CD4-positive, CD25-positive, alpha-beta regulatory T cell (primary cell): ENCODE measurements around the gene NOS1. TPM values are rescaled to one million over a fixed set of nuclear protein-coding genes. Genes with fewer than 3 reads are reported as not detected.
"Not testable (repeated sequence)": the region's sequence is repeated elsewhere in the genome, so short reads cannot be mapped to it uniquely, and the experiment has no call there.

ENCODE experiments used
- ATAC-seq, 2 donors: fragments of 150-1000 bp; cut with Tn5 transposase; one replicate each; pipeline ENCODE4 v1.10.0; 2021; ENCODE audit warnings: low read depth in 2 of 2, moderate number of reproducible peaks in 2 of 2, moderate library complexity in 1 of 2
- DNase-seq, 3 donors: peaks; one replicate each; pipeline versions ENCODE4 v3.0.0 to v3.0.0-alpha.2; 2012 to 2022; ENCODE audit warnings: mixed read lengths in 1 of 3
- H3K27ac ChIP-seq: one replicate; pipeline ENCODE4 v1.7.0; 2013; ENCODE audit warnings: mild to moderate bottlenecking, low read length; ENCODE audit not compliant: insufficient read depth, poor library complexity, severe bottlenecking
- H3K27me3 ChIP-seq: one replicate; pipeline ENCODE4 v1.7.0; 2013; ENCODE audit warnings: low read length; ENCODE audit not compliant: control insufficient read depth, insufficient read depth
- H3K36me3 ChIP-seq: one replicate; pipeline ENCODE4 v1.7.0; 2013; ENCODE audit warnings: mild to moderate bottlenecking, low read length, moderate library complexity; ENCODE audit not compliant: control insufficient read depth, insufficient read depth
- H3K4me1 ChIP-seq: 2 replicates; pipeline ENCODE4 v1.7.0; 2013; ENCODE audit warnings: mild to moderate bottlenecking, low read length; ENCODE audit not compliant: insufficient read depth, control insufficient read depth, poor library complexity, severe bottlenecking
- H3K4me3 ChIP-seq: one replicate; pipeline ENCODE4 v1.7.0; 2013; ENCODE audit warnings: low read depth, mild to moderate bottlenecking, low read length, moderate library complexity
- H3K9me3 ChIP-seq, 2 experiments: 1 replicate in 1 of 2; 2 replicates in 1 of 2; pipeline ENCODE4 v1.7.0; 2013; ENCODE audit warnings: low read length in 2 of 2, mild to moderate bottlenecking in 1 of 2, moderate library complexity in 1 of 2; ENCODE audit not compliant: control insufficient read depth in 2 of 2
- H3K27ac Mint-ChIP-seq, 3 donors: one replicate each; pipeline ENCODE4 v1.8.0; 2020 to 2022; ENCODE audit warnings: mild to moderate bottlenecking in 3 of 3, mixed read lengths in 3 of 3, moderate library complexity in 2 of 3
- H3K27me3 Mint-ChIP-seq: one replicate; pipeline ENCODE4 v1.8.0; 2022; ENCODE audit warnings: mild to moderate bottlenecking, mixed read lengths
- H3K36me3 Mint-ChIP-seq: one replicate; pipeline ENCODE4 v1.8.0; 2020; ENCODE audit warnings: mixed read lengths
- H3K4me1 Mint-ChIP-seq, 4 donors: one replicate each; pipeline ENCODE4 v1.8.0; 2020 to 2022; ENCODE audit warnings: mixed read lengths in 4 of 4, mild to moderate bottlenecking in 1 of 4
- H3K4me3 Mint-ChIP-seq, 4 donors: one replicate each; pipeline ENCODE4 v1.8.0; 2020 to 2022; ENCODE audit warnings: mild to moderate bottlenecking in 4 of 4, mixed read lengths in 4 of 4, moderate library complexity in 3 of 4
- H3K9me3 Mint-ChIP-seq, 7 donors: one replicate each; pipeline ENCODE4 v1.8.0; 2020 to 2022; ENCODE audit warnings: mixed read lengths in 7 of 7, mild to moderate bottlenecking in 3 of 7, moderate library complexity in 2 of 7
- polyA plus RNA-seq, 4 donors: library from polyadenylated mRNA; unstranded; fragments of 300-500 nt; fragmentation: Illumina TruSeq; gene quantifications; one replicate each; pipeline ENCODE4 v1.2.3, GENCODE V29; 2021
- total RNA-seq: library from RNA; stranded (reverse); gene quantifications from one replicate; pipeline ENCODE4 v1.2.3, GENCODE V29; 2022

Gene NOS1
- total and polyA plus RNA-seq, 5 donors from 2014 or later, result not detected

- H3K4me3 ChIP-seq, result peak within 1 kb of the TSS; percentile 89
- H3K36me3 ChIP-seq, result peaks cover 18% of the 10 kb centered on the region
- H3K9me3 ChIP-seq, result no peaks in the 10 kb centered on the region
- Mint-ChIP-seq H3K4me1 (peaks cover 20 to 50% (median 30%) of the 10 kb centered on the region in 4 donors), H3K4me3 (peak within 1 kb of the TSS; percentile 95 to 98 (median 96)), H3K9me3 (peaks cover 0 to 4% (median 0%) of the 10 kb centered on the region in 7 donors), H3K36me3 (peaks cover 4% of the 10 kb centered on the region), H3K27me3 (peaks cover 5% of the 10 kb centered on the region), H3K27ac (peak within 1 kb of the TSS; percentile 81 to 94 (median 88))
- H3K27me3 ChIP-seq, result peaks cover 3% of the 10 kb centered on the region
- H3K27ac ChIP-seq, result peak within 1 kb of the TSS; percentile 75
- ATAC-seq, result peak; percentile 92 to 96
- peaks cover 24% of the 10 kb centered on the region for H3K4me1 ChIP-seq
- DNase-seq, result peak; percentile 89 to 94 (median 90)
Observed at GRCh38 chr12:117190210-117190781, 171.1 kb downstream of the NOS1 start, which contains the start of gene FBXO21. Gene FBXO21 (minus strand): TSS chr12:117190470. CDS start chr12:117190456, 14 bp downstream.

- Histone ChIP-seq H3K36me3 (peaks cover 24% of the 10 kb centered on the region), H3K4me1 (peaks cover 24% of the 10 kb centered on the region), H3K9me3 (no peaks in the 10 kb centered on the region), H3K4me3 (peak overlapping the region; percentile 81), H3K27me3 (peaks cover 3% of the 10 kb centered on the region), H3K27ac (peak overlapping the region; percentile 75)
- DNase-seq (peak in 2 of 3 donors; percentile 36 to 50), ATAC-seq (peak; percentile 9 to 11)
- peak overlapping the region; percentile 95 to 98 (median 96) for H3K4me3 Mint-ChIP-seq
- H3K4me1 Mint-ChIP-seq, result peaks cover 26 to 55% (median 34%) of the 10 kb centered on the region in 4 donors
- peaks cover 0 to 4% (median 0%) of the 10 kb centered on the region in 7 donors for H3K9me3 Mint-ChIP-seq
- peaks cover 5% of the 10 kb centered on the region for H3K27me3 Mint-ChIP-seq
- peaks cover 9% of the 10 kb centered on the region for H3K36me3 Mint-ChIP-seq
- H3K27ac Mint-ChIP-seq, result peak overlapping the region; percentile 81 to 94 (median 88)
Observed at GRCh38 chr12:117189725-117190209, 171.7 kb downstream of the NOS1 start.

- ATAC-seq (no peak), DNase-seq (no peak)
- H3K4me3 Mint-ChIP-seq, result peak overlapping the region; percentile 95 to 98 (median 96)
- Histone ChIP-seq H3K27ac (peak overlapping the region; percentile 75), H3K27me3 (peaks cover 3% of the 10 kb centered on the region), H3K4me3 (peak overlapping the region; percentile 81), H3K36me3 (peaks cover 30% of the 10 kb centered on the region), H3K9me3 (no peaks in the 10 kb centered on the region), H3K4me1 (peaks cover 24% of the 10 kb centered on the region)
- peaks cover 13% of the 10 kb centered on the region for H3K36me3 Mint-ChIP-seq
- peaks cover 26 to 56% (median 35%) of the 10 kb centered on the region in 4 donors for H3K4me1 Mint-ChIP-seq
- peaks cover 0 to 4% (median 0%) of the 10 kb centered on the region in 7 donors for H3K9me3 Mint-ChIP-seq
- peak overlapping the region; percentile 75 to 94 (median 88) for H3K27ac Mint-ChIP-seq
- peaks cover 5% of the 10 kb centered on the region for H3K27me3 Mint-ChIP-seq
Observed at GRCh38 chr12:117188961-117189724, 172.3 kb downstream of the NOS1 start.

- ATAC-seq, result no peak
- Mint-ChIP-seq H3K27me3 (no peaks in the 10 kb centered on the region), H3K4me1 (peaks cover 26 to 56% (median 34%) of the 10 kb centered on the region in 4 donors), H3K9me3 (peaks cover 0 to 2% (median 0%) of the 10 kb centered on the region in 7 donors), H3K36me3 (peaks cover 19% of the 10 kb centered on the region), H3K27ac (peak overlapping the region in 1 of 3 donors; percentile 94), H3K4me3 (peak overlapping the region; percentile 95 to 98 (median 96))
- no peak for DNase-seq
- H3K4me3 ChIP-seq, result peak overlapping the region; percentile 81
- H3K27me3 ChIP-seq, result peaks cover 3% of the 10 kb centered on the region
- peaks cover 37% of the 10 kb centered on the region for H3K36me3 ChIP-seq
- no peak overlapping the region for H3K27ac ChIP-seq
- H3K4me1 ChIP-seq, result peaks cover 24% of the 10 kb centered on the region
- H3K9me3 ChIP-seq, result no peaks in the 10 kb centered on the region
Observed at GRCh38 chr12:117188121-117188665, 173.2 kb downstream of the NOS1 start.

GRCh38 chr12:117187421-117187820, 174.0 kb downstream of the NOS1 start:
- Mint-ChIP-seq H3K27ac (peak overlapping the region in 1 of 3 donors; percentile 26), H3K36me3 (peaks cover 19% of the 10 kb centered on the region), H3K4me3 (peak overlapping the region in 2 of 4 donors; percentile 18 to 95), H3K4me1 (peaks cover 26 to 56% (median 34%) of the 10 kb centered on the region in 4 donors), H3K27me3 (no peaks in the 10 kb centered on the region), H3K9me3 (peaks cover 0 to 2% (median 0%) of the 10 kb centered on the region in 7 donors)
- Histone ChIP-seq H3K27ac (no peak overlapping the region), H3K9me3 (no peaks in the 10 kb centered on the region), H3K4me3 (peak overlapping the region; percentile 11), H3K27me3 (peaks cover 3% of the 10 kb centered on the region), H3K4me1 (peaks cover 24% of the 10 kb centered on the region), H3K36me3 (peaks cover 43% of the 10 kb centered on the region)
- DNase-seq (no peak), ATAC-seq (no peak)

GRCh38 chr12:117182866-117183265, 178.6 kb downstream of the NOS1 start:
- Histone ChIP-seq H3K4me1 (peaks cover under 1% of the 10 kb centered on the region), H3K27ac (no peak overlapping the region), H3K27me3 (no peaks in the 10 kb centered on the region), H3K9me3 (peaks cover 0 to 3% of the 10 kb centered on the region in 2 experiments), H3K4me3 (no peak overlapping the region), H3K36me3 (peaks cover 82% of the 10 kb centered on the region)
- DNase-seq, result no peak
- Mint-ChIP-seq H3K9me3 (peaks cover 0 to 1% (median 0%) of the 10 kb centered on the region in 7 donors), H3K36me3 (peaks cover 59% of the 10 kb centered on the region), H3K27me3 (no peaks in the 10 kb centered on the region), H3K4me3 (no peak overlapping the region), H3K4me1 (peaks cover 19 to 37% (median 35%) of the 10 kb centered on the region in 4 donors), H3K27ac (no peak overlapping the region)
- ATAC-seq, result no peak

GRCh38 chr12:117181468-117181843, 180.0 kb downstream of the NOS1 start:
- H3K36me3 ChIP-seq, result peaks cover 87% of the 10 kb centered on the region
- H3K4me3 Mint-ChIP-seq, DNase-seq, H3K9me3 ChIP-seq, H3K4me3 ChIP-seq, ATAC-seq, H3K27me3 Mint-ChIP-seq, H3K27me3 ChIP-seq, H3K27ac ChIP-seq, H3K9me3 Mint-ChIP-seq, H3K4me1 ChIP-seq: not testable (repeated sequence)
- Mint-ChIP-seq H3K4me1 (peaks cover 22 to 31% (median 30%) of the 10 kb centered on the region in 4 donors), H3K36me3 (peaks cover 63% of the 10 kb centered on the region), H3K27ac (peak overlapping the region in 1 of 3 donors; percentile 53)
